ENCODE results near the gene COL17A1. TPM values are rescaled to one million over a fixed set of nuclear protein-coding genes. Genes with fewer than 3 reads are reported as not detected.

Gene COL17A1
- total RNA-seq, 1 donor from 2014 or later, result 10.1 TPM

DNA sequence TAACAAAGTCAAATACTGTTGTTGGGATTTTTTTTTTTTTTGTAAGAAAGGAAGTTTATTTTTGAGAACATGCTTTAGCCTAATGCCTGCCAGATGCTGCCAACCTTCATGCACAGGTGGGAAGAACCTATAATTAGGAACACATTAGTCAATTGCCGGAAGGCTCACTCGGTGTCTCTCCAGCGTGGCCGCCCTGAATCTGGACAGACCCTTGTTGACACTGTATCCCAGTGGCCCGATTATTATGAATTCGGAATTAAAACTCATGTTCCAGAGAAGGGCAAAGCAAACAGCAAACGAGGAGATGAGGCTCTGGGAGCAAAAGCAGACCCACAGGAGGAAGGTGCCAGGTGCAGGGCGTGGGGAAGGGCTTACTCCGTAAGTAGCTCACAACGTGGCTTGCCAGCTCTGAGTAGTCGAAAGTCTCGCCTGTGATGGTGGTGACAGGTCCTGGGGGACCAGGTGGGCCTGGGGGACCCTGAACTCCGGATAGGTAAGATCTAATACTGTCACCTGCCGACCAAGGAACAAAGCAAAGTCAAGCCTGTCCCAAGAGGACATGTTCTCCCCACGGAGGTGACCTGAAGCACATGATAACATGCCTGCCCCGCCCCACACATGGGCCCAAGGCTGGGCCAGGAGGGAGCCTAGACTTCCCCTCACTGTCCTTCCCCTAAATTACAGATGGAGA is 48.3 kb downstream of the COL17A1 start:
- Histone ChIP-seq H4K20me1 (ENCODE audit: insufficient read depth, low read length) (peaks cover under 1% of the 10 kb centered on the region), H3K27me3 (ENCODE audit: insufficient read depth, low read length) (no peaks in the 10 kb centered on the region), H3K9ac (ENCODE audit: low read length) (no peak overlapping the region), H3K9me3 (ENCODE audit: insufficient read depth, low read depth, low read length) (no peaks in the 10 kb centered on the region), H3K4me3 (ENCODE audit: insufficient read depth, low read depth, low read length) (no peak overlapping the region), H3K36me3 (ENCODE audit: insufficient read depth, low read length) (no peaks in the 10 kb centered on the region), H3K27ac (ENCODE audit: low read depth, low read length) (no peak overlapping the region), H3K79me2 (ENCODE audit: insufficient read depth, low read length) (no peaks in the 10 kb centered on the region), H3K4me2 (ENCODE audit: low read length) (no peak overlapping the region), H3K4me1 (ENCODE audit: insufficient read depth, low read length) (no peaks in the 10 kb centered on the region), H2AFZ (ENCODE audit: low read depth, low read length) (no peak overlapping the region)
- FAIRE-seq (no peak), DNase-seq (ENCODE audit: low read depth) (no peak)
- H3K4me3 Mint-ChIP-seq (ENCODE audit: unreplicated experiment), result no peak overlapping the region
- peaks cover 2% of the 10 kb centered on the region for H3K9me3 Mint-ChIP-seq (ENCODE audit: unreplicated experiment)
- no peak overlapping the region for H3K27ac Mint-ChIP-seq (ENCODE audit: unreplicated experiment)
- no peak for TF ChIP-seq EZH2 (IDR thresholded peaks at IDR 0.05; ENCODE audit: insufficient read depth, low read length)
- TF ChIP-seq, protein P1, sequence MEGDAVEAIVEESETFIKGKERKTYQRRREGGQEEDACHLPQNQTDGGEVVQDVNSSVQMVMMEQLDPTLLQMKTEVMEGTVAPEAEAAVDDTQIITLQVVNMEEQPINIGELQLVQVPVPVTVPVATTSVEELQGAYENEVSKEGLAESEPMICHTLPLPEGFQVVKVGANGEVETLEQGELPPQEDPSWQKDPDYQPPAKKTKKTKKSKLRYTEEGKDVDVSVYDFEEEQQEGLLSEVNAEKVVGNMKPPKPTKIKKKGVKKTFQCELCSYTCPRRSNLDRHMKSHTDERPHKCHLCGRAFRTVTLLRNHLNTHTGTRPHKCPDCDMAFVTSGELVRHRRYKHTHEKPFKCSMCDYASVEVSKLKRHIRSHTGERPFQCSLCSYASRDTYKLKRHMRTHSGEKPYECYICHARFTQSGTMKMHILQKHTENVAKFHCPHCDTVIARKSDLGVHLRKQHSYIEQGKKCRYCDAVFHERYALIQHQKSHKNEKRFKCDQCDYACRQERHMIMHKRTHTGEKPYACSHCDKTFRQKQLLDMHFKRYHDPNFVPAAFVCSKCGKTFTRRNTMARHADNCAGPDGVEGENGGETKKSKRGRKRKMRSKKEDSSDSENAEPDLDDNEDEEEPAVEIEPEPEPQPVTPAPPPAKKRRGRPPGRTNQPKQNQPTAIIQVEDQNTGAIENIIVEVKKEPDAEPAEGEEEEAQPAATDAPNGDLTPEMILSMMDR (IDR thresholded peaks at IDR 0.05; ENCODE audit: insufficient read depth, low read depth, low read length), result no peak
- H3K36me3 Mint-ChIP-seq (ENCODE audit: low read depth, unreplicated experiment), result peaks cover 7% of the 10 kb centered on the region
- H3K4me1 Mint-ChIP-seq (ENCODE audit: low read depth, unreplicated experiment), result no peaks in the 10 kb centered on the region
- H3K27me3 Mint-ChIP-seq (ENCODE audit: low read depth, unreplicated experiment), result peaks cover 3% of the 10 kb centered on the region

DNA sequence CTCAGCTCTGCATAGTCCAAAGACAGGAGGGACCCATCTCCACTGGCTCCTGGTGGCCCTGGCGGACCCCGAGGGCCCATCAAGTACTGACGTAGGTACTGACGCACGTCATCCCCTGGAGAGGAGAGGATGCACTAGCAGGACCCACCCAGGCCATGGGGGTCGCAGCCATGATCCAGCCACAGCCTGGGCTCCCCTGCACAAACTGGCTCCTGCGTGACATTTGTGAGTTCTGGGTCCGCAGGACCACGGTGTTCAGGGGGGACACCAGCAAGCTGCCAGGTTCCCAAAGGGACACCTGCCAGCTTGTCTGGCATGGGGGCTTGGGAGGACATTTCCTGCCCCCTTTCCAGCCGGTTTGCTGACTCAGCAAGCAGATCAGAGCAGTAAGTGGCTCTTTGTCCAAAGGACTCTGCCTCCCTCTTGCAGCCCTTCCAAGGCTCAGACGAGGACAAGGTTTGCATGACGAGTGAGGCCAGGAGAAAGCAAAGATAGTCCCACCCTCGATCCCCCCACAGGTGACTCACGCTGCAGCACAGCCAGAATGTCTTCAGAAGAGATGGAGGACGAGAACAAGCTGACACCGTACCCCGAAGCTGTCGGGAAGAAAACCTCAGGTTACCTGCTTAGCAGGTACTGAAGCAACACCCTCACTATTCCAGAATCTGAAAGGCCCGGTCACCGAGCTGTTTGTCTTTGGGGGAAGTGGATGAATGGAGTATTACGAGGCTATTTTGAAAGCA is 49.0 kb downstream of the COL17A1 start:
- Histone ChIP-seq H3K9ac (ENCODE audit: low read length) (no peak overlapping the region), H3K4me2 (ENCODE audit: low read length) (no peak overlapping the region), H3K36me3 (ENCODE audit: insufficient read depth, low read length) (no peaks in the 10 kb centered on the region), H3K27me3 (ENCODE audit: insufficient read depth, low read length) (no peaks in the 10 kb centered on the region), H3K9me3 (ENCODE audit: insufficient read depth, low read depth, low read length) (no peaks in the 10 kb centered on the region), H3K27ac (ENCODE audit: low read depth, low read length) (no peak overlapping the region), H3K4me1 (ENCODE audit: insufficient read depth, low read length) (no peaks in the 10 kb centered on the region), H3K79me2 (ENCODE audit: insufficient read depth, low read length) (no peaks in the 10 kb centered on the region), H3K4me3 (ENCODE audit: insufficient read depth, low read depth, low read length) (no peak overlapping the region), H4K20me1 (ENCODE audit: insufficient read depth, low read length) (peaks cover 2% of the 10 kb centered on the region), H2AFZ (ENCODE audit: low read depth, low read length) (no peak overlapping the region)
- H3K4me1 Mint-ChIP-seq (ENCODE audit: low read depth, unreplicated experiment), result no peaks in the 10 kb centered on the region
- no peak for DNase-seq (ENCODE audit: low read depth)
- no peak overlapping the region for H3K4me3 Mint-ChIP-seq (ENCODE audit: unreplicated experiment)
- H3K27ac Mint-ChIP-seq (ENCODE audit: unreplicated experiment), result no peak overlapping the region
- FAIRE-seq, result no peak
- H3K27me3 Mint-ChIP-seq (ENCODE audit: low read depth, unreplicated experiment), result no peaks in the 10 kb centered on the region
- H3K36me3 Mint-ChIP-seq (ENCODE audit: low read depth, unreplicated experiment), result peaks cover 7% of the 10 kb centered on the region
- H3K9me3 Mint-ChIP-seq (ENCODE audit: unreplicated experiment), result peaks cover 2% of the 10 kb centered on the region
- TF ChIP-seq, protein P1 (IDR thresholded peaks at IDR 0.05; ENCODE audit: insufficient read depth, low read depth, low read length), result no peak
- TF ChIP-seq EZH2 (IDR thresholded peaks at IDR 0.05; ENCODE audit: insufficient read depth, low read length), result no peak

DNA sequence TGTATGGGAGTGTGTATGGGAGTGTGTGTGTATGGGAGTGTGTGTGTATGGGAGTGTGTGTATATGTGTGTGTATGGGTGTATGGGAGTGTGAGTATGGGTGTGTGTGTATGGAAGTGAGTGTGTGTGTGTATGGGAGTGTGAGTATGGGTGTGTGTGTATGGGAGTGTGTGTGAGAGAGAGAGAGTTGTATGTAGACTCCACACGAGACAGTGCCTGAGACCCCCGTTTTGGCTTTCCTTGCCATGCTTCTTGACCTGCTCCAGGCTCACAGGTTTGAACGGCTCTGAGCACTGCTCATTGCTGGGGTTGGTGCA is 49.7 kb downstream of the COL17A1 start:
- Histone ChIP-seq H4K20me1 (ENCODE audit: insufficient read depth, low read length) (peaks cover 2% of the 10 kb centered on the region), H3K9ac (ENCODE audit: low read length) (no peak overlapping the region), H3K79me2 (ENCODE audit: insufficient read depth, low read length) (no peaks in the 10 kb centered on the region), H3K9me3 (ENCODE audit: insufficient read depth, low read depth, low read length) (no peaks in the 10 kb centered on the region), H3K27ac (ENCODE audit: low read depth, low read length) (no peak overlapping the region), H2AFZ (ENCODE audit: low read depth, low read length) (no peak overlapping the region), H3K27me3 (ENCODE audit: insufficient read depth, low read length) (no peaks in the 10 kb centered on the region), H3K4me3 (ENCODE audit: insufficient read depth, low read depth, low read length) (no peak overlapping the region), H3K4me2 (ENCODE audit: low read length) (no peak overlapping the region), H3K4me1 (ENCODE audit: insufficient read depth, low read length) (no peaks in the 10 kb centered on the region), H3K36me3 (ENCODE audit: insufficient read depth, low read length) (peaks cover 5% of the 10 kb centered on the region)
- no peaks in the 10 kb centered on the region for H3K4me1 Mint-ChIP-seq (ENCODE audit: low read depth, unreplicated experiment)
- H3K27ac Mint-ChIP-seq (ENCODE audit: unreplicated experiment), result no peak overlapping the region
- H3K9me3 Mint-ChIP-seq (ENCODE audit: unreplicated experiment), result peaks cover 2% of the 10 kb centered on the region
- TF ChIP-seq, protein P1 (IDR thresholded peaks at IDR 0.05; ENCODE audit: insufficient read depth, low read depth, low read length), result no peak
- no peak for TF ChIP-seq EZH2 (IDR thresholded peaks at IDR 0.05; ENCODE audit: insufficient read depth, low read length)
- no peak for DNase-seq (ENCODE audit: low read depth)
- H3K36me3 Mint-ChIP-seq (ENCODE audit: low read depth, unreplicated experiment), result peaks cover 9% of the 10 kb centered on the region
- H3K27me3 Mint-ChIP-seq (ENCODE audit: low read depth, unreplicated experiment), result no peaks in the 10 kb centered on the region
- FAIRE-seq, result no peak
- no peak overlapping the region for H3K4me3 Mint-ChIP-seq (ENCODE audit: unreplicated experiment)
